Pons (tissue), 1 donor: ENCODE measurements around the gene TSHZ2.

Source experiments
- DNase-seq: peaks from one replicate; pipeline ENCODE4 v3.0.0-alpha.2; 2016; ENCODE audit warnings: low spot score

Gene TSHZ2

DNA sequence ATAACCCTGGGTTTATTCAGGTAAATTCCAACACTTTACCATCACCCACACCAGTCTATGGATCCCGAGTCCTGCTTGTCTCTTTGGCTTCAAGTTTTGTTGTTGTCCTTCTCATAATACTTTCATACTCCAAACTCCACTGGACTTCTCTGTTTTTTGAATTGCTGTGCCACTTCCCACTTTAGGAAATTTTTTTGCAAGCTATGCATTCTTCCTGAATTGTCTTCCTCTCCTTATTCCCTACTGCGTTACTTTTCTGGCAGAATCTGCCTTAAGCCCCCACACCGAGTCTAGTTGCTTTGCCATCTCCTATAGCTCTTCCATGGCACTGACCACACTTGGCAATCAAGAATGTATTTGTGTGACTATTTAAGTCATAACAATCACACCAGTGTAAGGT lies 96.1 kb downstream of the TSHZ2 start:
- no peak for DNase-seq

DNA sequence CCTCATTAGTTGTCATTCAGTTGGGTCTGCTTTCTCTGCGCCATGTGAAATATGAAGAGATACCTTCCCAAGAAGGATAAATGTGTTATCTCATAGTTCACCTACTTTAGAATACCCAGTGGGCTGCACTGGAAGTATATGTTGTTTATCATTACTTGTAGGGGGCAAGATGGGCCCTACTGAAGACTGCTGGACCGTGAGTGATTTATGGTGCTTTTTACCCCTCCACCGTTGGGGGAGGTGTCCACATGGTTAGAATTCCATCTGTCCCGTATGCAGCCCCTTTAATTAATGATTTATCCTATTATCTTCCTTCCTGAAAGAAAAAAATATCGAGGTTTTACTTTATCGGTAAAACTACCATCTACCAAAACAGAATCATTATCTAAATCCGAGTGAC lies 97.0 kb downstream of the TSHZ2 start:
- DNase-seq: no peak

DNA sequence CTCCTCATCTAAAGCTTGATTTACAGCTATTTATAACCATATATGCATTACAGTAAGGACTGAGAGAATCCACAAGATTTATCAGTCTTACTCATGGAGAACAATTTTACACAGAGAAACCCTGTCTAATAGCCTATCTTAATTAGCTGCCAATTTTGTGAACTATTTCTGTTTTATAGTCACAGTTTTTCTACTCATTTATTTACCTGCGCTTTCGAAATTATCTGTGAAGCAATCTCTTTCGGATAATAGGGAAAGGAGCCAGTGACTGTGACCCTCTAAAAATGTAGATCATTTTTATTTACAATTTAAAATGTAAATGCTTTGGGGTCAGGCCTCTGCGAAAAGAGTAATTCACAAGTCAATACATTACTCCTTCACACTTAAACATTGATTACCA lies 98.1 kb downstream of the TSHZ2 start:
- DNase-seq: no peak

DNA sequence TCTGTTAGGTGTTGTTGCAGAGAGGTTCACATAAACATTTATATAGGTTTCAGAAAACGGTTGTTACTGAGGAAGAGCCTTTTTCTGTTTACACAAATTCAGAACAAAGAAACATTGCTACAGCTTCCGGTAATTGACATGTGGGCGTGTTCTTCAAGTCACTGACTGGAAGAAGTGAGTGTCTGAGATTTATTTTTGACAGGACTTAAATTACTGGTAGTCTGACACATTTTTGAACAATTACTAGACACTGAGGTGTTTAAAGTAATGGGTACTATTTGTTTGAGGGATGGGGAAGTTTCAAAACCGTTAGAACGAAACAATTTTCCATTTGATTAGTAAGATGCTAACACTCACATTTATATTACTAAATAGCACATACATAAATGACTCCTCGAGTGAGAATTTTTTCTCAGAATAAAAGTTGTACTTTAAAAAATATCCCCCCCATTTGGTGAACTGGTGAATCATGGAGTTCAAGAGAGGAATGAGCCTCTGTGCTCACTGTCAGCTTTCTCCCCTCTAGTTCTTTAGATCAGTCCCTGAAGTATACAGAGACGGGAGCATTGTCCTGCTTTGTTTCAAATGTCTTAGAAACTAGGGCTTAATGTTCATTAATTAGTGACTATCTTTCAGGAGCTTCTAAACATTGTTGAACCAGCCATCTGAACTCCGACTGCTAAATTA lies 98.7 kb downstream of the TSHZ2 start:
- DNase-seq: no peak

DNA sequence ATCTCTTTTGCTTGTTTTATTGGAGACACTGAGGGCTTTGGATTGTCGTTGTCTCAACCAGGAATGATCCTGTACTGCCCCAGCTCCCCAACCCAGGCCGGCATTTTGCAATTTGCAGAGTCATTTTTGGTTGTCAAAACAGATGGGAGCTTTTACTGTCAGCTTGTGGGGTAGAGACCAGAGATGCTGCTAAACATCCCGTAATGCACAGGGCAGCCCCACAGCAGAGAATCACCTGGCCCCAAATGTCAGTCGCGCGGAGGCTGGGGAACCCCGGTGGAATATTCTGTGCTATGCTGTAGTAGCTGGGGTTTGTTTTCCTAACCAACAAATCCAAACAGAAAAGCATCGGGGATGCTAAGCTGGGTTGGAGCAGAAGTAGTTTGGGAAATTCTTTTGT lies 99.7 kb downstream of the TSHZ2 start:
- DNase-seq: no peak

DNA sequence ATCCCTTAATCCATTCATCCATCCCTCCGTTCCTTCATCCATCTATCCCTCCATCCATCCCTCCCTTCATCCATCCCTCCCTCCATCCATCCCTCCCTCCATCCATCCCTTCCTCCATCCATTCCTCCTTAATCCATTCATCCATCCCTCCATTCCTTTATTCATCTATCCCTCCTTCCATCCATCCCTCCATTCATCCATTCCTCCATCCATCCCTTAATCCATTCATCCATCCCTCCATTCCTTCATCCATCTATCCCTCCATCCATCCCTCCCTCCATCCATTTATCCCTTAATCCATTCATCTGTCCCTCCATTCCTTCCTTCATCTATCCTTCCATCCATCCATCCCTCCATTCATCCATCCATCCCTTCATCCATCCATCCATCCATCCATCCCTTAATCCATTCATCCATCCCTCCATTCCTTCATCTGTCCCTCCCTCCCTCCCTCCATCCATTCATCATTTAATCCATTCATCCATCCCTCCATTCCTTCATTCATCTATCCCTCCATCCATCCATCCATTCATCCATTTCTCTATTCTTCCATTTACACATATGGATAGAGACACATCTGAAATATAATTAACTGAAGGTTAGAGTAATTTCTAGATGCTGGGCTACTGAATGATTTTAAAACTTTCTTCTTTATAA lies 100.9 kb downstream of the TSHZ2 start:
- DNase-seq: no peak

DNA sequence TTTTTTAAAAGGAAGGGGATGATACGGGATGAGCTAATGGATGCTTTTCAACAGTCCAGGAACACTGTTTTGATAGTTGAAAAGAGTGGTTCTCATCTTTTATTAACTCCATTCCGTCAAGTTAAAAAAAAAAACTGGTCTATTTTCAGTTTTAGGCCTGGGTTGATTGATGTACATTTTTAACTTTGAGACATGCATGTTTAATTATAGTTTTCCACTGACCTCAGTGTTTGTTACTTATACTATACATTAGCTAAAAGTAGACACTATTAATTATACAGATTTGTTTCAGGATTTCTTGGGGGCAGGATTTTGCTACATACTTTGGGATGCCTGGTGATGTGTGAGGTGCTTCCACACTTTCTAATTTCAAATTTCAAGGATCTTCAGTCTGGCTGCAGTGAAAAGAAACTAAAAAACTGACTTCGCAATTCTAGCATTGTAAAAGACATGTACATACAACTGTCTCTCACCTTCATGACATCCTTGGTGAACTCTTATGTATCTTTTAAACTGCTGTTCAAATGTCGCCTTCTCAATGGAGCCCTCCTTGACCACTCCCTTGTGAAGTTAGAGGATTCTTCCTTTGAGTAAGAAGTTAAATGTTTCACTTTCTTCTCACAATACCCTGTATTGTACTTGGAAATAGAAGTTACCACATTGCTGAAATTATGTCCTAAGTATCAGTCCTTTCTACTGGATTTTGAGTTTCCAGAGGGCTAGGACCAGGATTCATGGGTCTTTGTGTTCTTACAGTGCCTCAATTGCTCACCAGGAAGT lies 101.7 kb downstream of the TSHZ2 start:
- DNase-seq: no peak

DNA sequence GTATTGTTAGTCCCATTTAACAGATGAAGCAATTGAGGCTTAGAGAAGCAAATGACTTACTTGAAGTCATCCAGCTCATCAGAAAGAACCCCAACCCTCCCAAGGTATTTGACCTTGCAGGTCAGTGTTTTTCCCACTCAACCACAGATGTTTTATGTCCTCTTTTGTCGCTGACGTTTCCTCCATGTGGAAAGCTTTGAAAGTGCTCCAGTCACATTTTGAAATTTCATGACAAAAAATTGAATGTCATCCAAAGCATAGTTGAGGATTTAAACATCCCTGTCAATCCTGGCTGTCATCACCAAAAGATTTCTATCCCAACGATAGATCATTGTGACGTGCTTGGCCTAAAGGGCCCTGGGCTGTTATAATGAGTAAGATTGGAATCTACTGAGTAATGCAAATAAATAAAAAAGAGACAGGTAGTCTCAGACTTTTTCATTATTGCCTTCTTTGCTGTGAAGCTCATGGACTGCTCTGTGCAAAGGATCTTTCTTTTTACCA lies 102.7 kb downstream of the TSHZ2 start:
- no peak for DNase-seq

DNA sequence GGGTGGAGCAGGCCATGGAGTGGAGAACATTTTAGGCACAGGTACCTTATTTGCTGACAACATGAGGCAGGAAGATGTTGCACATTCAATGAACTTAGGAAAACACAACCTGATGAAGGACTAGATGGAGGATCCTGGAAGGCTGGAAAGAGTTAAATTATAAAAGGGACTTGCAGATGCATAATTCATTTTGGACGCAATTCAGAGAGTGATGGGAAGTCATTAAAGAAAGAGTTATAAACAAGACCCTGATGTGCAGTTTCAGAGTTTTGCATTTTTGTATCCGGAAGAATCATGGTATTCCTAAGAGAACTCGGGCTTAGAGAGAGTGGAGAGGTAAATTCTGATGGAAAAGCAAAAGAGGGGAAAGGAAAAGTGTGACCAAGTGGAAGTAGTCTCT lies 104.5 kb downstream of the TSHZ2 start:
- no peak for DNase-seq

DNA sequence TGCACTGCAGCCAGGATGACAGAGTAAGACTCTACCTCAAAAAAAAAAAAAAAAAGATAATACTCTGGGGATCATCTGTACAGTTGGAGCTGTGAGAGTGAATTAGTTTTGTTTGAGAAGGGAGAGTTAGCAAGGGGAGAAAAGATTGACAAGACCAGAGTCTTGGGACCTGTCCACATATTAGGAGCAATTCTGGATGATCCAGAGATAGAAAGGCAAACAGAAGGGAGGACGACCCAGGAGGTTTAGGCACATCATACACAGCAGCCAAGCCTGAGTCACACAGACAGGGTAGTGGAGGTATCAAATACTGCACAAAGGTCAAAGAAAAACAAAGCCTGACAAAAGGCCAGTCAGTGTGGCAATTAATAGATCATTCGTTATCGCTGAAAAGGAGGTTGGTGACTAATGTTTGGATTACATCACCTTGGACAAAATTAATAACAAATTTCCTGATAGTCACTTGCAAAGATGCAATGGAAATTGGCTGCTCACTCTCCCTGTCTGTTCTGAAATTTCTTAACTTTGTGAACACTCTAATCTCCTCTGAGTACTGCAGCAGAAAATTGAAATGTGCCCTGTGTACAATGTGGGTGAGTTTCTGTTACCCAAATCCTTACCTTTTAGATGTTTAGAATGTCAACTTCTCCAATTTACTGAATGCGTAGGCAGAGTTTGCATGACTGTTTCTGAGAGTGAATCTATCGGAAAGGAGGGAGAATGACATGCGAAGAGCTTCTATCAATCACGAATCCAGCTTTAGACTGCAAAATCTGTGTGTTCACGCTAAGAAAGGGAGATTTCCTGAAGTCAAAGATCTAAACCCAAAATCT lies 105.4 kb downstream of the TSHZ2 start:
- no peak for DNase-seq

DNA sequence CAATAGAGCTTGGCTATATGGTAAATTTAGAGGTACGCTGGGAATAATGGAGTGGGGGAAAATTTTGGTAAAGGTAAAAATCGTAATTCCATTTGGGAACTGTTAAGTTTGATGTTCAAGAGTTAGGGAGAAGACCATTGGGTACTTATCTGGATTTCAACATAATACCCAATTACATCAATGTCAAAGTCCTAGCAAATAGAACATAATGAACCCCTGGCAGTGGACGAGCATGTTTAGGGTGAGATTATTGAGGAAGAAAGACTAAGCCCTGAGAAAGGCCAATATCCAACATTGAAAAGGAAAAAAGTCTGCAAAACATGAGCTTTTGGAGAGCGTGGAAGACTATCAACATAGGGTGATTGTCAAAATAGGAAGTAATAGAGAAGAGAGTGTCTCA lies 106.6 kb downstream of the TSHZ2 start:
- no peak for DNase-seq

DNA sequence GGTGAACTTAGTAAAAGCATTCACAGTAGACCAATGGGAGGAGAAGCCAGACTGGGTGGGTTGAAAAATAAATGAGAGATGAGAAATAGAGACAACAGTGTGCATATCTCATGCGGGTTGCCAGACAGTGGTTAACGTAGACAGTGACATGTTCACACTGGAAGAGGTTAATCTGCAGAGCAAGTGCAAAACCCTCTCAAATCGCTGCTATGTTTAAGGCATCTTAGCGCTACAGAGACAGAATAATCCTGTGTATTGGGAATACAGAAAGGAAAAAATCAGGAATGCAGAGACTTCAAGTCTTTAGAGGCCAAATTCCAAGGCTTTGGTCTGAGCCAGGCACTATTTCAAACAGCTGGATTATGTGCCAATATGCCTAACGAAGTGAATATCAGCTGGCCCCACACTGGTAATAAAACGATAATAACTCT lies 107.1 kb downstream of the TSHZ2 start:
- DNase-seq: no peak

DNA sequence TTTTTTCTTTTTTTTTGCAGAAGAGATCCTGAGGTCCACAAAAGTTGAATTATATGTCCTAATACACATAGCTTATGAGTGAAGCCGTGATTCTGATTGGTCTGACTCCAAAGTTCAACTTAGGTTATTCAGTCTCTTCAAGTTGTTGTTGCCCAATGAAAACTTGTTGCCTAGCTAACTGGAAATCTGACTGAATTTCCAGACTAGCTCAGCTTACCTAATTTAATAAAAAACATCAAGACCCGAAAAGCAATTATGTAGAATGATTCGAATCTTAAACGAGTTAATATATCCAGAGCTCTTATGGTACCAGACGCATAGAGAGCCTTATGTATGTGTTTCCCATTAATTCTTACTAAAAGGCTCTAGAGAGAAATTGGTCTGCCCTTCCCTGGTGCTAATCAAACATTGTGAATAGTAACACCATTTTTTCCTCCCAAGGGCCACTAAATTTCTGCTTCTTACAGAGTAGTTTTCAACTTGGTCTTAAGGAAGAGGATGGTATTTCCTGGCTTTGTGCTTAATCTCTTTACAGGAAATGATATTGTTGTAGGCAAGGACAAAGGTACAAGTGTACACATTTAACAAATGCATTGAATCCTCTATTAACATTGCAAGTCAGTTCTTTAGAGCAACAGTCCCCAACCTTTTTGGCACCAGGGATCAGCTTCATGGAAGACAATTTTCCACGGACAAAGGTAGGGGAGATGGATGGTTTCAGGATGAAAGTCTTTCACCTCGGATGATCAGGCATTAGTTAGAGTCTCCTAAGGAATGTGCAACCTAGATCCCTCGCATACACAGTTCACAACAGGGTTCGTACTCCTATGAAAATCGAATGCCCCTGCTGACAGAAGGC lies 107.9 kb downstream of the TSHZ2 start:
- DNase-seq: no peak

DNA sequence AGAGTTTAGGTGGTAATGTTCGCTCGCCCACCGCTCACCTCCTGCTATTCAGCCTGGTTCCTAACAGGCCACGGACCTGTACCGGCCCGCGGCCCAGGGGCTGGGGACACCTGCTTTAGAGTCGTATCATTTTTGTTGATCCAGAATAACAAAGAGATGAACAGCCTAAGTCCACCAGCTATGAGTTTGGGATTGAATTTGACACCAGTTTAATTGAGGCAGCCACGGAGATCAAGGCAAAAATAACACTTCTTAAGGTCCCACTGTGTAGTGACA lies 108.5 kb downstream of the TSHZ2 start:
- DNase-seq: no peak

DNA sequence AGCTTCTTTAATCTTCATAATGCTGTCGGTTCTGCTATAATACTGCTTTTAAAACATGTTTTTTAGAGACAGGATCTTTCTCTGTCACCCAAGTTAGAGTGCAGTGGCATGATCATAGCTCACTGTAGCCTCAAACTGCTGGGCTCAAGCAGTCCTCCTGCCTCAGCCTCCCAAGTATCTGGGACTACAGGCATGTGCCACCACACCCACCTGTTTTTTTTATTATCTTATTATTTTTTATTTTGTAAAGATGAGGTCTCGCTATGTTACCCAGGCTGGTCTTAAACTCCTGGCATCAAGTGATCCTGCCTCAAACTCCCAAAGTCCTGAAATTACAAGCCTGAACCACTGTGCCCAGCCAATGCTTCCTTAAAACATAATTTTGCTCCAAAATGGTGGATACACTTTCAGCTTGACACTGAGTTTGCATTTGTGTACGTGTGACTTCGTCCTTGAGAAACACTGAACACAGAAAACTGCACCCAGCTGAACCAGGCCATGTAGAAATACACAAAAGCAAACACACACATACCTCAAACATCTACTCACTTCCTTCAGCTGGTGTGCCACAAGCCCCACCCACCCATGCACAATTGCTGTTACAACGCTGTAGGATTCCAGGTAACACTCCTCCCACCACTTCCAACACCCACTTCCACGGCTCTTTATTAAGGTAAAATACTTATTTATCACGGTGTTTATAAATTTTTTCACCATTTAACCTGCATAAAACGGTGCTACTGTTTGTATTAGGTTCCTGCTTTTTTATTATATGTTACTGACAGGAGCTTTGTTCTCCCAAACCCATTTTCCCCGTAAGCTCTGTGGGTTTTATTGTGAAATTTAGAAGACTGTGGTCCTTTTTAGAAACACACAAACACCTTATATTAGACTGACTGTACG lies 109.1 kb downstream of the TSHZ2 start:
- DNase-seq: no peak

DNA sequence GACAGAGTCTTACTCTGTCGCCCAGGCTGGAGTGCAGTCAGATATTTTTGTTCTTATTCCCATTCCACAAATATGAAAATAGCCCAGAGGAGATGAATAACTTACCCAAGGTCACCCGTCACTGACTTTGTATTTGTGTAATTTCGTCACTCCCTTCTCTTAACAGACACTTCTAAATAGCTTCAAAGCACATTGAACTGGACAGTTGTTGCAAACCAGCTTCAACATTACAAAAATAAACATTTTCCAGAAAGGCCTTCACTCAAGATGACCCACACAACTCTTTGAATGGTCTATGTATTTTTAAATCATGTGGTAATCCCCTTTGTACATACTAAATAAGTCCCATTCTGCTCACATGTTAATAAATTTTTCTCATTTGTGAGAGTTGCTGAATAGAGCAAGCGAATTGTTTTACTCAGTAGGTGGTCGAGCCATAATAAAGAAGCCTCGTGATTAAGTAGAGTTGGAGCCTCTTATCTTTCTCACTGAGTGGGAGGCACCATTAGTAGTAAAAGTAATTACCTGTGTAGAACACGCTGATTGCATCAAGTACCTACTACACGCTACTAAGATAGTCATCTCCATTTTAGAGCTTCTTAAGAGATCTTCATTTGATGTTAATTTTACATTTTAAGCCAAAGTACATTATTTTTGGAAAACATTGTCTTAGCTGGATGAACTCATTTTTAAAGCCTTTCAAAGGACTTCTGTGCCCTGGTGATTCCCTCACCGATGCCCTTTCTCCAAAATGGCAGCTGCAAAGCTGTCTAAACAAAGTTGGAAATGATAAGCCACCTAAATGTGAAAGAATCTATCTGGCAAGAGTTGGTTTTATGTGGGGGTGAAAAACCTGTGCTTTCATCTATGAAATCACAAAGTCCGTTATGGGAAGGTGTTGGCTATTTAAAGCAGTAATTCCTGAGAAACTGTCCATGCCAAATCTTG lies 110.0 kb downstream of the TSHZ2 start:
- DNase-seq: no peak

DNA sequence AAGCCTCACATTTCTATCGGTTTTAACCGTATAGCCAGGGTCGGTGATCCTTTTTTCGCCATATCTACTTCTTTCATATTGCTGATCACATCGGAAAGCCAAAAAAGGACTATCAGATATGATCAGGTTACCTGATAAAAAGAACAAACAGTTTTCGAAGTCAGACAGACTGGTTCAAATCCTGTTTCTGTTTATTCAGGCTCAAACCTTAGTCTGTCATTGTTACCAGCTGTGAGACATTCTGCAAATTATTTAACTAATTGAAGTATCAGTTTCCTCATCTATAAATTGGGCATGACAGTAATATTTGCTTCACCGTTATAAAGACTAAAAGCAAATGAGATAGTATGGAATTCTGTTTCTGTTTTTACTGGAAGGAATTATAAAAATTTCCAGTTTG lies 111.3 kb downstream of the TSHZ2 start:
- no peak for DNase-seq

DNA sequence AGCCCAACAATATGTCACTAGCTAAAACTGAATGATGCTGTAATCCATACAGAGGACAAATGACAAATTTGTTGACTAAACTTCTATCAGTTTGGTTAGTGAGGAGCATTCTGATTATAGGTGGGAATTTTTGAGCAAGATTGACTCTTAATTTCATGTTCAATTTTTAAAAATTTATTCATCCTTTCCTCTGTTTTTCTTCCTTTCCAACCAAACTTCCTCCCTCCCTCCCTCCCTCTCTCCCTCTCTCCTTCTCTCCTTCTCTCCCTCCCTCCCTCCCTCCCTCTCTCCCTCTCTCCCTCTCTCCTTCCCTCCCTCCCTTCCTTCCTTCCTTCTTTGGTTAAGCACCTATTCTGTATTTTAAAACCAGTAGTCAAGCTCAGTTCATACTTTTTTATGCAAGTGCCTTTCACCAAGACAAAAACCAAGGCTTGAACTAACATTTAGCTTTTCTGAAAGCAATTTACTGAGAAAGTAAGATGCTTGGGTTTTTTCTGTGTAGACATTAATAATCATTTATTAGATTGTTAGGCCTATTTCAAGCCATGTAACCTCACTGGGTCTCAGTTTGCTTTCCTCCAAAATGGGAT lies 112.3 kb downstream of the TSHZ2 start:
- DNase-seq: no peak

DNA sequence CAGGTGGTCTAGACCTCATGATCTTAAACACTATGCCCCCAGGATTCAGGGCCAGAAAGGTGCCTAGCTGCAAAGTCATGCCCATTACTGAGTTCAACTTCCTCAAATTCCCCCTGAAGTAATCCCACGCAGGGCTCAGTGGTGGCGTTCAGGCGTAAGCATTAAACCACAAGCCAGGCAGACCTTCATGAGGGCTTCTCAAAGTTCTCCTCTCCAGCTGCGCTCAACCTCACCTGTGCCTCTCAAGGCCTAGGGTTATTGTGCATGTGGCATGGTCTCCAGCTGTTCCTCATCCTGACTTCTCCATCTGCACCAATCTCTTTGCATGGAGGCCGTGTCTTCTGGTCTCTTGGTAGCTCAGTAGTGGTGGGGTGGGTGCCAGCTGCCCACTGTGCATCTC lies 113.6 kb downstream of the TSHZ2 start:
- DNase-seq: no peak
